HG03135 (cell line): ENCODE data around the gene WASF2.
"Not testable (repeated sequence)": the region's sequence is repeated elsewhere in the genome, so short reads cannot be mapped to it uniquely, and the experiment has no call there.

Source experiments
- ATAC-seq: cut with Tn5 transposase; IDR thresholded peaks from one replicate; pipeline ENCODE4 v1.9.1; 2021; ENCODE audit warnings: mild to moderate bottlenecking, moderate library complexity; ENCODE audit not compliant: unreplicated experiment

Gene WASF2

DNA sequence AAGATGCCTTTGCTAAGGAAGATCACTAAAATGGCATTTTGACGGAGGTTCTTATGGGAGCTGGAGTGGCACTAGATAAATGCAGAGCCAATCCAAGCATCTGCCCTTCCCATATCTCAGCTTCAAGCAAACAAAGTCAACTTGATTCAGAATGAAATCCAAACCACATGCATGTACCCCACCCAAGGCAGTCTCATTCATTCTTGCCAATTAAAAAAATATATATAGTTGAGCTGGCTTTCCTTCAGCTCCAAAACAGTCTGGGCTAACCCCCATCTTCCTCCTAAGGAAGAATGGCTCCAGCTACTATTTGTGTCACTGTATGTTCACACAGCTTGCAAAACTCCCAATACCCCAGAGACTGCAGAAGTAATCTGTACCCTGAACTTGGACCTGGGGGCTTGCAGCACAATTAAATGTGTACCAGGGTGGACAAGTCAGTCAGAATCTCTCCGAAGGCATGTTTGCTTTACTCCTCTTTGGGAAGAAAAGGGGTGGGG, 62.1 kb downstream of the WASF2 start:
- no peak for ATAC-seq

DNA sequence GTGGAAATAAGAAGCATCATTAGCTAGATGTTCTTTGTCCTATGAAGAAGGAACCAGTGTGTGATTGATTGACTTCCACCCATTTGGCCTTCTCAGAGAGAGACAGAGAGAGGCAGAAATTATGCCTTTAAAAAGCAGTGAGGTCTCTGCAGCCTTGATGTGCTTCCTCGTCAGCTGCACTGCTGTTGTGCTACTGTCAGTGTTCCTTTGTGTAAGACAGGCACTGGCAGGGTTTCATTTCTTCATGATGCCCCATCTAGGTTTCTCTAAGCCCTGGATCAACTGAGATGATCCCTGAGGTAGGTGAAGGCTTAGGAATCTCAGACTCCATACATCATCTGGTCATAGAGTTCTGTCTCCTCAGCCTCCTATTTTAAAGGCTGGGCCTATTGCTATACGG, 62.6 kb downstream of the WASF2 start:
- no peak for ATAC-seq

DNA sequence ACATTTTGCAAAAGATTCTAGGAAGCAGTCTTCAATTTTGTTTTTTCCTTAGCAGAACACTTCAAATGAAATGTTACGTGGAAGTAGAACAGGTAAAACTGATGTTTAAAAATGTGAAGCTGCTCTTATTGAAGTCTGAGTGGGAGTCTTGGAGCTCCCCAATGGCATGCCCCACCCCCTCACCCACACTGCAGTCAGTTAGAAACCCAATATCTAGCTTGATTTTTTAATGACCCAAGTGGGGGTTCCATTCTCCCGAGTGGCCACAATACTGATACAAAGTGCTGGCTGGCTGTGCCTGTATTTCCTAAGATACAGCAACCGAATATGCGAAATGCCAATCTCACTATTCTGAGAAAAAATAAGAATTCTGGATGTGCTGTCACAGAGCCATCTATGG, 66.3 kb downstream of the WASF2 start:
- ATAC-seq = no peak

DNA sequence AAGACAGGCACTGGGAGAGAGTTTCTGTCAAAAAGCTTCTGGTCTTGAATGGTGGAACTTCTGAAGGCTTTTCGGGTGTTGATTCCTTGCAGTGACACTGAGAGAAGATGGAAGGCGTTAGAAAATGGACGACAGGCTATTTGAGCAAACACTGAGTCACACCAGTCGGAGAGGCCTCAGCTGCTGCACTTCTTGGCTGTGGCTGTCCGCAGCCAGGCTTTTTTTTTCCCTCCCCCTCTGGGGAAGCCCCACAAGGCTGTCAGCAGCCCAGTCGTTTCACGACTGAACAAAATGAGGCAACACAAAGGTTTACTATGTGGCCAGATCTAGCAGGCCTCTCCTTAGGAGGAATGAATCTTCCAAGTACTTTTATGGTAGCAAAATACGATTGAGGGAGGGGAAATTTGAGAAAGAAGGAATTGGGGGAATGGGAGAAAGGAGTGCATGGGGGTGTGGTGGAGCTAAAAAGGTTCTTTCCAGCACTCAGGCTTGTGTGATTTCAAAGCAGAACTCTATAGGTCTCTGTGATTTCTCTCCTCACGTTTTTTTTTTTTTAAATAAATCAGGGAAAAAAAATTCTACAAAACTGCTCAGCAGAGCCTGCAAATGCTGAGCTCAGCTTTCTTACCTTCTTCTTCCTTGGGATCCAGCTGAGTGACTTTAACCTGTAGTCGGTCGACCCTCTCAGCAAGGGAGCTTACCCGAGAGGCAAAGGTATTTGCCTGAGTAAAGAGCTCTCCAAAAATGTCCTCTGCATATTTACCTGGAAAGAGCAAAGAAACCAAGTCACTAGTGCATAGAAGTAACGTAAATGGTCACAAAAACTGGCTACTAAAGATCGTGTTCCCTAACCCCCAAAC, 71.4 kb downstream of the WASF2 start:
- ATAC-seq = no peak

DNA sequence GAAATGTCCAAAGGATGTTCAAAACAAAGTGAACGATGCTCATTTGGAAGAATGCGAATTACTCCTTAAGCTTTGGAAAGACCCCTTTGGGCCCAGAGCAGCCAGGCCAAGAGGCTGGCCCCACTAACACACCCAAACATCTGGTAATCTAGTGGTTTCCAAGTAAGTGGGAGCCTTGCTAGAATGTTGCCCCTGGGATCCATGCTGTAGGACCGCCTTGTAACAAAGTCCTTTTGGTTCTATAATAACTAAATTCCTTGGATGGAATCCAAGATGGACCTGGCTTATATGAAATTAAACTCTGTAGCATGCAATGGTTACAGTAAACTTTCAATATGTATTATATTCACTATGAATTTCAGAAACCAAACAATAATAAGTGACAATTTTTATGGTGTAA, 72.3 kb downstream of the WASF2 start:
- ATAC-seq = no peak

DNA sequence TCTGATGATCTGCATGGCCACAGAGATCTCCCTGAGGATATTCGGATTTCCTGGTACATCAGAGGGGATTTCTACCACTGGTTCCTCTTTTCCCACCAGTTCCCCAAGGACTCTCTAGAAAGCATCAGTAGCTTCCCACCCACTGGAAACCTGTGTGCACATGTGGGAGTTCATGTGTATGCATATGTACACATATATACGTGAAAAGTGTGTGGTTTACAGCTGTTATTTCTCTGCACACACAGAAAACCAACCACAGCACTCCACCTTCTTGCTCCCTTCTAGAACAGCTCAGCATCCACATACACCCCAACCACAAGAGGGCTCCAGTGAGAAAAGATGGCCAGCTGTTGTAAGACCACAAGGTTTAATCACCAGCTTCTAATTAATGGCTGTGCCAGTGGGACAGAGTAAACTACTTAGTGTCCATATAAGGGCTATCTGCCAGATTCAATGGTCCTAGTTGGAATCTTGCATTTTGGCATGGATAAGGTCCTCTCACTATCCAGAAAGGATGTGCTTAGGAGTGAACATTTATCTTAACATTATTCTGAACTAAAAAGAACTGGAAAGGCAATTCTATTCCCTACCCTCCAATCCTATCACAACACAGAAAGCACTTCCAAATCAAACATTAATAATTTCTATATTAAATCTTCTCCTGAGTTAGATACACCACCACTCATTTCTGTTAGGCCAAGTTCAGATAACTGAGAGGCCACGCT, 73.4 kb downstream of the WASF2 start:
- no peak for ATAC-seq

DNA sequence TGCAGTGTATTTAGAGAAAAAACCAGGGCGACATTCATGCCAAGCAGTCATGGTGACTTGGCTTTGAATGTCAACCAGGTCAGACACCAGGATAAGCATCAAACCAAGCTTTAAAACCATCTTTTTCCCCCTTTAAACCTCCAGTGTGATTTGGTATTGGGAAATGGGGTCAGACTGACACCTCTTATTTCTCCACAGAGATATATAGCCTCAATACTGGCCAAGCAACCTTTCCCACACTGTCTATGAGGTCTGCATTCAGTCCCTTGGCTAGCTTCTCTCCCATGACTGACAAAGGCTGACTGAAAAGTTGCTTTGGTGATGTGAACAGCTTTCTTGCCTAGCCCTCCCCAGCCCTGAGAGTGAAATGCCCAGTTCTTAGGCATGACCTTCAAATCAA, 75.9 kb downstream of the WASF2 start:
- ATAC-seq = no peak

DNA sequence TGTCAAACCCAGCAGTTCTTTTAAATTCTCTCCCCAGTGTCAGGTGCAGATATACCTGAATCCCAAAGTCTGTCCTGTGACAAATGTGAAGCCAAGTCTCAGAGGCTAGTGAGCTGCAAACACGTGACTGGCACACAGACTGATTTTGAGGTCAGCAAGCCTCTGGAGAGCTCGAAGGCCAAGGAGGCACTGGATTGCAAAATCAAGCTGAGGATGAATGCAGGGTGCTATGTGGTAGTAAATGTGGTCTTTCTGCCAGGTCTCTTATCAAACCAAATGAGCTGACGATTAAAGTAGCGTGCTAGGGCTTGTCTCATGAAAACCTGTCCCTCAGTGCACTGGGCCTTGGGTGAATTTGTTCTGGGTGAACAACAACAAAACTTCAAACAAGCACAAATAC, 77.0 kb downstream of the WASF2 start:
- ATAC-seq = no peak

DNA sequence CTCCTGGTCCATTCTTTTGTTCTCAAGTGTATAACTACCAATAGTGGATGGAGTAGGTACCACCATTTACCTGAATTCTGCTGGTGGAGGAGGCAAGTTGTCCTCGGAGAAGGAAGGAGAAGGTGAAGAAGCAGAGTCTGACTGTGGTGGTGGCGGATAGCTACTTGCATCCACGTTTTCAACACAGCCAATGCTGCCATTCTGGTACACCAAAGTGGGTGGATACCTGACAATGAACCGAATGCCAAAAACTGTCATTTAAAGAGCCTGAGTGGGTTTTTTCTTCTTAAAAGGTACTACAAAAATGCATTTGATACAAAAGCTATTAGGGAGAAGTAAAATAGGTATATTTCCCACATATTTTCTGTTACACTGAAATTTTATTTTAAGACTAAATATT, 77.5 kb downstream of the WASF2 start:
- no peak for ATAC-seq

DNA sequence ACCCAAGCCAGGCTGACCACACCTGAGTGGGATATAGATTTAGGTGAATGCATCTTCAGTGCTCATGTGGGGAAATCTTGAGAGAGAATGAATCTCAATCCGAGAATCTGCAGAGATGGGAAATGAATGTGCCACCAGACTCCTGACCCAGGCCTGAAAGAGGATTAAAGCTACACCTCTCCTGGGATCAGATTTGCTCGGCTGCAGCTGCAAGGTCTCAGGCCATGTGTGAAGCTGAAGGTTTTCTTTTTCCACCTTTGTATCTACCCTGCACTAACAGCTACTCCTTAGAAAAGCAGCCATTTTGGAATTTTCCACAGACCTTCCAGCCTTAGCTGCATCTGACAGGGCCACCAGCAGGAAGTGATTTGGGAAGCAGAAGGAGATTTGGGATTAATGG, 79.3 kb downstream of the WASF2 start:
- ATAC-seq = no peak

DNA sequence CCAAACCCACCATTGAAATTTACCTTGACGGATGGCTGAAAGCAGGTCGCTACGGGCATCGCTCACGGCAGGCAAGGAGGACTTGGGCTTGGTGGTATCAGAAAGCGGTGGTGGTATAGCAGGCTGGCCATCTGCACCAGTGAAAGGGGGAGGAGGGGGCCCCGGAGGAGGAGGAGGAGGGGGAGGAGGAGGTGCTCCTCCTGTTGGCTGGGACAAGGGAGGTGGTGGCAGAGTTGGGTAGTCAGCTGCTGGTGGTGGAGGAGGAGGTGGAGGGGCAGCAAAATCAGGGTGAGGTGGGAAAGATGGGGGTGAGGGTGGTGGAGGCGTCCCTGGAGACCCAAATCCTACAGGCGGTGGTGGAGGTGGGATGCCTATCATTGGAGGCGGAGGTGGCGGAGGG, 80.3 kb downstream of the WASF2 start:
- no peak for ATAC-seq

DNA sequence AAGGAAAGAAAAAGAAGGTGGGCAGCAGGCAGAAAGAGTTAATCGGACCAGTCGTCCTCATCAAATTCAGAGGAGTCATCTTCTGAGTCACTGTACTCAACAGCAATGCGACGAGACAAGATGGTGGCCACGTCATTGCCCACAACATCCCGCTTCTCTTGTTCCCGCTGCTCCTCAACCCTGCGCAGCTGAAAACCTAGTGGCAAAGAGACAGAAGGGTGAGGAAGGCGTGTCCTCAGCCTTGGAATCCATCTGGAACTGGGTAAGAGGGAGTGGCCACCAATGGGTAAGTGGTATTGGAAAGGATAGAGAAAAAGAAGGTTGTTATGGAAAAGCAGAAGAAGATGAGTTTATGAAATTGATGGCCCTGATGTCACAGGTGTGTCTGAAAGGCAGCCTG, 81.8 kb downstream of the WASF2 start:
- ATAC-seq = no peak

DNA sequence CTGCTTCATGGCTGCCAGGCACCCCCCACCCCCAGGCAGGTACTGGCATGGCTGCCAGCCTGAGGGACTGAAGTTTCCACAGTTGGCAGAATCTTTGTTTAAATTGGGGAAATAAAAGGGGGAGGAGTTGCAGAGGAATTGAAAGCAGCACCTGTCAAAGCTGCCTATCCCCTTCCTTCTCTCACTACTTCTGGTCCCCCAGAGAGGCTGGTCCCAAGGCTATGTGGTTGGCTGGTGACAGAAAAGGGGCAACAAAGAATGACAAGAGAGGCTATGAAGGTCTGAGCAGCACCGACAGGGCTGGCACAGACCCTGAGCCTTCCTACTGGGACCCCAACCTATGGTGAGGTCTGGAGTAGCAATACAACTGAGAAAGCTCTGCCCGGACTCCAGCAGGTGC, 83.2 kb downstream of the WASF2 start:
- ATAC-seq = not testable (repeated sequence)

DNA sequence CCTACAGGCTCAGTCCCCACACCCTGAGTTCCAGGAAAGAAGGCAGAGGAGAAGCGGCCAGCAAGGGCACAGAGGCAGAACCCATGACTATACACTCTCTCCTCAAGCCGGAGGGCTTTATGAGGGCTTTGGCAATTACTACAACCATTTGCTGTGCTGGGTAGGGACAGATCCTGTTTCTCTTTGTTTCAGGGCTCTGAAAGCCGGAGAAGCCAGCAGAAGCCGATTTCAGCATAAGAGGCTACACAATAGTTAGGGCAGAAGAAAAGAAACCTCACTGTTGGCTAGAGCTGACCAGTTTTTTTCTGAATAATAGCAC, 83.6 kb downstream of the WASF2 start:
- no peak for ATAC-seq

DNA sequence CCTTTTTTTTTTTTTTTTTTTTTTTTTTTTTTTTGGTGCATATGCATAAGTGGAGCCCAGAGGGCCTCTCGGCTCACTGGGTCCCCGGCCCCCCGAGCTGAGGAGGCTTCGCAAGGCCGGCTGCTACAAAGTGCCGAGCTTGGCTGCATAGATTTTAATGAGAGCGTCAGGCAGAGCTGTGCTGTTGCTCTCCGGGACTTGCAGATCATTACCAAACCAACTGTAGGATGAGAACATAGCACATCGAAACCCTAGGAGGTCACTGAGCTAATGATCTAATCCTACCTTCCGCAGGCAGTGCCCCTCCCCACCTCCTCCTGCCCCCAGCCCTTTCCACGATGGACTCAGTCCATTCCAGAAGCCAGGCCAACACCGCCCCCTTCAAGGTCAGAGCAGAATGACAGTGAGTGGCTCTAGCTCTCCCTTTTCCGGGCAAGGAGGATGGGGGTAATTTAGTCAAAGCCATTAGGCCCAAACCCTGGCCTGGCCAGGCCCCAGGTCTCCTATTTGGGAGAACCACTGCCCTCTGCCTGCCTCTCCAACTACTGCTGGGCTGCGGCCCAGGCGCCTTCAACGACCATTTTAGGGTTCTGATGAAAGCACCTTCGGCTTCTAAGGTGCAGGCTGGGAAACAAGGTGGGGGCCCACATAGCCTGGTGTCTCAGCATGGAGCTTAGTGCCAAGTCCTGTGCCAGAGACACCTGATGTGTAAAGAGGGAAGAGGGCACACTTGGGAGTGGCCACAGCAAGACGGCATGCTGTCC, 84.2 kb downstream of the WASF2 start:
- ATAC-seq = not testable (repeated sequence)

DNA sequence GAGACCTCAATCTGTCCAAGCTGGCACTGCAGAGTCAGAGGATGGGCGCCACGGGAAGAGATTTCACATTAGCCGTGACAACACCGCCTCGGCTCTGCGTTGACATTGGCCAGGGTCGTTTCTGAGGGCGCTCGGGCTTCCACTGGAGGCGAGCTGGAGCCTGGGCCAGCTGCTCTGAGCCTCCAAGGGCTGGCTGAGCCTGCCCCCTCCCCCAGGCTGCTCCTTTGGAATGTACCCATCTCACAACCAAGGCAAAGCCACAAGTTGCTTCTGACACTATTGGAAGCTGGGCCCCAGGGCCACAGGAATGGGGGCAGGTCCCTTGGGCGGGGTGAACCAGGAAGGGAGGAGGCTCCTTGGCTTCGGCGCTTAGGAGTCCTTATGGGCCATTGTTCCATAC, 84.9 kb downstream of the WASF2 start:
- no peak for ATAC-seq

DNA sequence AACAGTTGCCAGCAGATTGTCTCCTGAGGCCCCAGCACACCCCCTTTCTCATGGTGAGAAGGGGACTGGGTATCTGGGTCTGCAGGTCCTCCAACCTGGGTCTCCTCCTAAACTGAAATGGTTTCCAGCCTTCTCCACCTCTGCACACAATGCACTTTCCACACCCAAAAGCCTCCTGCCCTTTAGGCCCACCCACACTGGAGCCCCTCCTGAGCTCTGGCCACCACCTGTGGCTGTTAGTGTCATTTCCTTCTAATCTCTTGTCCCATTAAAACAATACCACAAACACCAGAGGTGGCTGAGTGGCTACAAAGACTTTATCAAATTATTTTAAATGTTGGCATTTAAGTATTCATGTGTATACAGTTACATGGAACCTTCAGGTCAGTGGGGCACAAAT, 86.0 kb downstream of the WASF2 start:
- no peak for ATAC-seq

DNA sequence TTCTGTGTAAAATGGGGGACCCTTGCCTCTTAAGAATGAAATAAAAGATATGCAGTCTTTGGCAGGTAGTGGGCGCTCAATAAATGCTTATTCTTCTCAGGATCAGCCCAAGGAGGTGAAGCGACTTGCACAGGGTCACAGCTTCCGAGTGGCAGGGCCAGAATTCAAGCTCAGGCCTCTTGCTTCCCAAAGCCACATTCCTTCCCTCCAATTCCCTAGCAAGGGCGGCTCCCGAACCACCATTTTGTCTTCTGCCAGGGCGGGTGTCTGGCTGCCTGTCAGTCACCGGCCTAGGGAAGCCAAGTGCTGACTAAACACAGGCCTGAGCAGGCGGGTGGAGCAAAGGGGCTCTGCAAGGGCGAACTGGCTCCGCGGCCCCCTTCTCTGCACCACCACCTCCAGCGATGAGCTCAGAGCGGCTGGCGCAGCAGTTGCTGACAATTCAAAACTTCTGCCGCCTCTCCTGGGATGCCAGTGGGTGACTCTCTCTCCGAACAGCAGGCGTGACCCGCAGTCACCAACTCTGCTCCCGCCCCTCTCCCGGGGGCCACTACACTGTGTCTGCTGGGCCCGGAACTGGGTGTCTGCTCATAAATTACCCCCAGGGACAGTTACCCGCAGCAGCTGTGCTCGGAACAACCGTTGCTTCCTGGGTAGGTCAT, 86.8 kb downstream of the WASF2 start:
- ATAC-seq = no peak

DNA sequence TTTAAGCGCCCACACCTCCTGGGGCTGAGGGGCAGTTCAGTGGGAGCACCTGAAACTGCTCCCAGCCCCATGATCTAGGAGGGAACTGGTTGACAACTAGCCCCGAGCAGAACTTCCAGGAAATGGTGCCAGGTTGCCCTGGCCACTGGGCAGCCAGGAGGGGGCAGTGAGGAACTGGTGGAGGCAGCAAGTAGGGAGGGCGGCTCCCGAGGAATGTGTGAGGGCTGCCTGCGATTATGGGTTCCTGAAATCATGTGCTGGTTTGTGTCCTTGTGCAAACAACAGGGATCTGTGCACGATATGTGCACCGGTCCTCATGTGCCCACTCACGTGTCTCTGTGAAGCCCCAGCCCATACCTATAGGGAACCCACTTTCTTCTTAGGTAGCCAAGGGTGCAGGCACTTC, 87.6 kb downstream of the WASF2 start:
- ATAC-seq = no peak

DNA sequence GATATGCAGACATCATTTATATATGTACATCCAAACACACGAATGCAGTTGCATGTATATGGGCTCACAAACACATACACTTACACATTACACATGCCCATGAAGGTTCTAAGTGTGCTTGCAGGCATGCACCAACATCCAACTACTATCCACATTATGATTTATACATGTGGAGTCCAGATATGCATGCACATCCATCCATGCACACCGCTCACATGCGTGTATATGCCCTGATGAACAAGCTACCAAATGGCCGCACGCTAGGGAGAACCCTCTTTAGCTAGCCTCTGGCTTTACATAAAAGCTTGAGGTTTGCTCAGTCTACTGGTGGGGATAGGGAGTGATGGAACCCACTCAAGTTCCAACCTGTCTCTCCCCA, 89.0 kb downstream of the WASF2 start:
- ATAC-seq = no peak
